ENCODE data around the gene PHRF1.

The PHRF1 gene

DNA sequence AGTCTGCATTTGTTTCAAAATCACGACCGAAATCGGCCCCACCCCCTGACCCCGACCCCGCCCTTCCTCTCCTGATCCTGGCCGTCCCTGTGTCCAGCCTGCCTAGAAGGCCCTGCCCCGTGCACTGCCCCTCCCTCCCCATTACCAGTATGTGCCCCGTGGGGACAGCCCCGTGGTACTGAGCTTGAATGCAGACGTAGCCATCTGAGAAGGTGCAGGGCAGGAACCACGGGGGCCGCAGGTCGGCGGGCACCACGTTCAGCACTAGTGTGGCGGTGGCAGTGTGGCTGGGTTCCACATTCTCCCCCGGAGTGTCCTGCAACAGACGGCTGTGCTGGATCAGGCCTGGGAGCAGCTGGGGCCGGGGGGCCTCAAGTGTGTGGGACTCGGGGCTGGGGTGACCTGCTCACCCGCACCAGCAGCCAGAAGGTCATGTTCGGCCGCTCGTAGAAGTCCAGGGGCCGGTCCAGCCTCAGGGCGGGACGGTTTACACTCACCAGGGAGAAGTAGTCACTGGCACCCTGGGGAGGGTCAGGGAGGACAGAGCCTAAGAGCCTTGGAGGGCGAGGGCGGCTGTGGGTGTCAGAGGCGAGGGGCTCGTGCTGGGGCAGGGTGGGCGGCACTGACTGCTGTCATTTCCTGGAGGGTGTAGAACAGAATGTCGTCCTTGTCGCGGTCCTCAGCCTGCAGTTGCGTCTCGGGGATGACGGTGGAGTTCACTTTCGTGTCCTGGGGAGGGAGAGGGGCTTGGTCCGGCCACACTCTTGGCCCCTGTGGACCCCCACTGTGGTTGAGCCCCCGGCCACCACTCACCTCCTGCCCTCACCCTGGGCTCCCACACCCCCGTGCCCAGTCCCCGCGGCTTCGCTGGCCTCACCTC lies 44.9 kb downstream of the PHRF1 start:
- no peak for DNase-seq (ENCODE audit: low read depth in 2 of 2)
- no peak overlapping the region for H3K4me3 ChIP-seq (replicated peaks in 1 of 2; ENCODE audit: low read depth in 2 of 2, low read length in 2 of 2)
- TF ChIP-seq, protein P1, sequence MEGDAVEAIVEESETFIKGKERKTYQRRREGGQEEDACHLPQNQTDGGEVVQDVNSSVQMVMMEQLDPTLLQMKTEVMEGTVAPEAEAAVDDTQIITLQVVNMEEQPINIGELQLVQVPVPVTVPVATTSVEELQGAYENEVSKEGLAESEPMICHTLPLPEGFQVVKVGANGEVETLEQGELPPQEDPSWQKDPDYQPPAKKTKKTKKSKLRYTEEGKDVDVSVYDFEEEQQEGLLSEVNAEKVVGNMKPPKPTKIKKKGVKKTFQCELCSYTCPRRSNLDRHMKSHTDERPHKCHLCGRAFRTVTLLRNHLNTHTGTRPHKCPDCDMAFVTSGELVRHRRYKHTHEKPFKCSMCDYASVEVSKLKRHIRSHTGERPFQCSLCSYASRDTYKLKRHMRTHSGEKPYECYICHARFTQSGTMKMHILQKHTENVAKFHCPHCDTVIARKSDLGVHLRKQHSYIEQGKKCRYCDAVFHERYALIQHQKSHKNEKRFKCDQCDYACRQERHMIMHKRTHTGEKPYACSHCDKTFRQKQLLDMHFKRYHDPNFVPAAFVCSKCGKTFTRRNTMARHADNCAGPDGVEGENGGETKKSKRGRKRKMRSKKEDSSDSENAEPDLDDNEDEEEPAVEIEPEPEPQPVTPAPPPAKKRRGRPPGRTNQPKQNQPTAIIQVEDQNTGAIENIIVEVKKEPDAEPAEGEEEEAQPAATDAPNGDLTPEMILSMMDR (IDR thresholded peaks at IDR 0.05; ENCODE audit: low read depth, low read length), result no peak

DNA sequence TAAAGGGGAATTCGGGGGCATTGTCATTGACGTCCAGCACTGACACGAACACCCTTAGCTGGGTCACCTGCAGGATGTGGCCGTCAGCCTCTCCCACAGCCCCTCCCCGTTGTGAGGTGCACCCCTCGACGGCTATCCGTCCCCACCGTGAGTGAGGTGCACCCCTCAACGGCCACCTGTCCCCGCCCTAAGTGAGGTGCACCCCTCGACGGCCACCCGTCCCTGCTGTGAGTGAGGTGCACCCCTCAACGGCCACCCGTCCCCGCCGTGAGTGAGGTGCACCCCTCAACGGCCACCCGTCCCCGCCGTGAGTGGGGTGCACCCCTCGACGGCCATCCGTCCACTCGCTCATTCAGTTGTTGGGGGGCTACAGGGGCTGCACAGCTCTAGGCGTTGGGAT lies 45.6 kb downstream of the PHRF1 start:
- H3K4me3 ChIP-seq (replicated peaks in 1 of 2; ENCODE audit: low read depth in 2 of 2, low read length in 2 of 2), result no peak overlapping the region
- no peak for DNase-seq (ENCODE audit: low read depth in 2 of 2)
- TF ChIP-seq, protein P1 (IDR thresholded peaks at IDR 0.05; ENCODE audit: low read depth, low read length), result no peak

DNA sequence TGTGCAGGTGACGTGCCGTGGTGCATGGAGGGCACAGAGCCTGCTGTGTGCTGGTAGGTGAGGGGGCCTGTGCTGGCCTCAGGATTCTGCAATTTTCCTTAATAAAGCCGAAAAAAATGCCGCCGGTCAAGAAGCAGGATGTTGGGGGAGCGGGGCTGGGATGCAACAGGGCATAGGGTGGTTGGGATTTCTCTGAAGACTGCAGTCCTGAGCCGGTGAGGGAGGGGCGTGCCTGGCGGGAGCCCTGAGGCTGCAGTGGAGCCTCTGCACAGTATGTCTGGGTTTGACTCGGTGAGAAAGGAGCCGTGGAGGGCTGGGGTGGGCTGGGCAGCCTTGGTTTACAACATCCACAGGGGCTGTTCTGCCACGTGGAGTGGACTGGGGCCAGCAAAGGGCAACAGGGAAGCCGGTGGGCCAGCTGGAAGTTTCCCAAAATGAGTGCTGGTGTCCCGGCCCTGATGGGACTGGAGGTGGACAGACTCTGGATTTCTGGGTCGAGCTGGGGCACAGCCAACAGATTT lies 47.1 kb downstream of the PHRF1 start:
- H3K4me3 ChIP-seq (replicated peaks in 1 of 2; ENCODE audit: low read depth in 2 of 2, low read length in 2 of 2), result no peak overlapping the region
- DNase-seq (ENCODE audit: low read depth in 2 of 2), result no peak
- TF ChIP-seq, protein P1 (IDR thresholded peaks at IDR 0.05; ENCODE audit: low read depth, low read length), result no peak

DNA sequence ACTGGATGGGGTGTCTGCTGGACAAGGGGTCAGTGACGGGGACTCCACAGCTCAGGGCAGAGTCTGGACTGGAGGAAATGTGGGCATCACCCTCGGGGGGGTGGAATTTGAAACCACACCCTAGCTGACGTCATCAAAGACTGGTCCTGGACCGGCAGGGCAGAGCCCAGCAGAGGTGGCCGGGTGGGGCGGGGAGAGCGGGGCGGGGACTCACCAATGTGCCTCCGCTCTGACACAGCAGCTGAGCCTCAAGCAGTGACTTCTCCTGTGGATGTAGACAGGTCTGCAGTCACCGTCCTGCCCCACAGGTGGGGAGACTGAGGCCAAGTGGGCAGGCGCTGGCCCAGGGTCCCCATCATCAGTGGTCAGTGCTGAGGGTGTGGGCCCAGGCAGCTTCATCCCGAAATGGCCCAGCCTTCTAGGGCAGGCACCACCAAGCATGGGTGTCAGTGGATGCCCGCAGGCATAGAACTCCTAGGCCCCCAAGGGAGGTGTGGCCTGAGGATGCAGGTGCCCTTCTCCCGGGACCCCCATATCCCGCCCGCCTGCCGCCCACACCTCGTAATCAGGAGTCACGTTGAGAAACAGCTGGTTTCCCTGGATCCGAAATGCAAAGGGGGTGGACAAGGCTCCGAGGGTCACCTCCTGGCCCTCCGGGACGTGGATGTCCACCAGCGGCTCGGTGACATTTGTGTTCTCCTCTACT lies 47.9 kb downstream of the PHRF1 start:
- TF ChIP-seq, protein P1 (IDR thresholded peaks at IDR 0.05; ENCODE audit: low read depth, low read length), result no peak
- no peak overlapping the region for H3K4me3 ChIP-seq (replicated peaks in 1 of 2; ENCODE audit: low read depth in 2 of 2, low read length in 2 of 2)
- no peak for DNase-seq (ENCODE audit: low read depth in 2 of 2)

DNA sequence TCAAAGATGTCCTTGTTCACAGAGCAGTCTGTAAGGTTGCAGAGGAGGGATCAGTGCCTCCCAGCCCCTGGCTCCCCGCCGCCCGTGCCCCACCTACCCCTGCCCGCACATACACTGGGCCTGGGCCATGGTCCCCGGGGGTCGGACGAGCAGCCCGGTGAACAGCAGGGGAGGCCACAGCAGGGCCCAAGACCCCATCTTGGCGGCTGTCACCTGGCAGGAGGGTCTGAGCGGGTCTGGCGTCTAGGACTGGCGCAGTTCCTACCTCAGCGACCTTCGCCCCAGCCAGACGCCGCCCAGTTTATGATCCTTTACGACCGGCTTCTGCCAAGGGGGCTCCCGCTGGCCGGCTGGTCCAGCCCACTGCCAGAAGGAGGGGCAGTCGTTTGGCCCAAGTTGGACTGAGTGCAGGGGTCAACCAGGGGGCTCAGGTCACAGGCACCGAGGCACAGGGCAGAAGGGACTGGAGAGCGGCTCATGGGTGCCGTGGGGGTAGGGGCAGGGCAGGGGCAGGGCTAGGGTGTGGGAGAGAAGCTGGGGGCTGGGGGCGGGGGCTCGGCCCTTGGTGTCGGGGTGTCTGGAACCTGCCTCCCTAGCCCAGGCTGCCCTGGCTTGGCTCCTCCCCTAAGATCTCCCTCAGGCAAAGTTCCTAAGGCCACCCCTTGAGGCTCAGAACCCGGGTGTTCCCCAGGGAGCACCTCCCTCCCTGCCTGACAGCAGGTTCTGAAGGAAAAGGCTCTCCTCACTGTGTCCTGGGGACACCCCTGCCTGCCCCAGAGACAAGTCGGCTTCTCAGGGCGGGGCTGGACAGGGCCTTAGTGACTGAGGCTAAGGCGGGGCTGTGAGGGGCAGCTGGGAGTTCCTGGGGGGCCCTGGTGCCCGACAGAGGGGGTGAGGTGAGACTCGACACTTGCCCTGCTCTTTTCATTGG lies 48.7 kb downstream of the PHRF1 start, which contains the start of gene CDHR5:
Gene CDHR5 (minus strand): TSS at position 251 of the 931 bp plus-strand sequence. CDS start 53 bp downstream, at position 198.
- DNase-seq (ENCODE audit: low read depth in 2 of 2), result no peak
- no peak within 1 kb of the TSS for H3K4me3 ChIP-seq (replicated peaks in 1 of 2; ENCODE audit: low read depth in 2 of 2, low read length in 2 of 2)
- TF ChIP-seq, protein P1 (IDR thresholded peaks at IDR 0.05; ENCODE audit: low read depth, low read length), result no peak

DNA sequence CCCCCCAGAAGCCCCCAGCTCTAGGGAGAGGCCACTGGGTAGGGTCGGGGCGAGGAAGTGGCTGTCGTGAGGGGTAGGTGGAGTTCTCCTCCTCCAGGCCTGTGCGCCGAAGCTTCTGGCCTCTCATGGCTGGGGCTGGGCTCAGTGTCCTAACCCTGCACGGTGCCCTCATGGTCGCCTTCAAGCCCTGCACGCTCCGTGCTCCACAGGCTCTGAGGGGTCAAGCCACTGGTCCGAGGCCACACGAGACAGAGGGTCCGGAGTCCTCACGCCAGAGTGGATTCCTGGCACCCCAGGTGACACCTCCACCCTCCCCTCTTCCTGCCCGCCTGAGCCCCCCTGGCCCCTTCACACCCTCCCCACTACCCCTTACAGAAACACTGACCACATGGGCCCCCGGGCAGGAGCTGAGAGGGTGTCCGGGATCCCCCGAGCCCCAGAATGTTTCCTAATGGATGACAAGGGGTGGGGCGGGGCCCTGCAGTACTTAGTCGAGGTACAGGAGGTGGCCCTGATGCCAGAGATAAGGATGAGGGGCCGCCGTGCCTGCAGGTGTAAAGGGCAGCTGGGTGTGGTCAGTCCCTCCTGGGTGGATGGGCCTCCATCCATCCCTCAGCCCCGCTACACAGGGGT lies 49.5 kb downstream of the PHRF1 start:
- no peak overlapping the region for H3K4me3 ChIP-seq (replicated peaks in 1 of 2; ENCODE audit: low read depth in 2 of 2, low read length in 2 of 2)
- DNase-seq (ENCODE audit: low read depth in 2 of 2), result no peak
- TF ChIP-seq, protein P1 (IDR thresholded peaks at IDR 0.05; ENCODE audit: low read depth, low read length), result no peak

All from cardiac fibroblast (primary cell).